GM12878 (cell line): Measurements from ENCODE around the gene ISY1.

Source experiments
- CREB1 ChIP-seq: IDR thresholded peaks from 2 replicates; pipeline ENCODE4 v1.6.1; 2012; ENCODE audit warnings: low read depth, mild to moderate bottlenecking, inconsistent platforms
- EGR1 ChIP-seq, 2 experiments: IDR thresholded peaks; 1 replicate in 1 of 2; 2 replicates in 1 of 2; pipeline ENCODE4 v1.6.1; 2011 to 2012; ENCODE audit warnings: low read depth in 2 of 2, low read length in 2 of 2, borderline replicate concordance in 1 of 2, mild to moderate bottlenecking in 1 of 2, moderate library complexity in 1 of 2
- EP300 ChIP-seq, 2 experiments: fragments of 150-350 bp in 1 of 2; IDR thresholded peaks; 2 replicates each; pipeline ENCODE4 v1.6.1; 2011 to 2012; ENCODE audit warnings: low read depth in 2 of 2, low read length in 2 of 2, borderline replicate concordance in 1 of 2, improper control_type of control experiment in 1 of 2, inconsistent platforms in 1 of 2; ENCODE audit not compliant: control insufficient read depth in 1 of 2
- JUNB ChIP-seq: IDR thresholded peaks from 2 replicates; pipeline ENCODE4 v1.6.1; 2016; ENCODE audit warnings: antibody characterized with exemption, mild to moderate bottlenecking
- KDM1A ChIP-seq: fragments of 200-600 bp; sonication (generic); IDR thresholded peaks from 2 replicates; pipeline ENCODE4 v1.6.1; 2016; ENCODE audit warnings: borderline replicate concordance
- KLF5 ChIP-seq: fragments of 450-650 bp; IDR thresholded peaks from 2 replicates; pipeline ENCODE4 v1.6.1; 2014; ENCODE audit warnings: mild to moderate bottlenecking; ENCODE audit not compliant: partially characterized antibody
- NBN ChIP-seq: fragments of 450-650 bp; IDR thresholded peaks from 2 replicates; pipeline ENCODE4 v1.6.1; 2016
- PBX3 ChIP-seq: IDR thresholded peaks from 2 replicates; pipeline ENCODE4 v1.6.1; 2011; ENCODE audit warnings: mild to moderate bottlenecking, low read depth, low read length, moderate library complexity; ENCODE audit not compliant: insufficient replicate concordance
- POLR2AphosphoS5 ChIP-seq: IDR thresholded peaks from 2 replicates; pipeline ENCODE4 v1.6.1; 2011; ENCODE audit warnings: mild to moderate bottlenecking, low read length, inconsistent platforms
- SREBF2 ChIP-seq: IDR thresholded peaks from 2 replicates; pipeline ENCODE4 v1.6.1; 2012; ENCODE audit warnings: mild to moderate bottlenecking, low read length
- ZNF274 ChIP-seq: IDR thresholded peaks from one replicate; pipeline ENCODE4 v1.8.0; 2011; ENCODE audit not compliant: insufficient read length, insufficient read depth
- TF ChIP-seq, protein P1 (sequence below): fragments of 450-650 bp; IDR thresholded peaks from 2 replicates; pipeline ENCODE4 v1.6.1; 2016; ENCODE audit warnings: mild to moderate bottlenecking, moderate library complexity, borderline replicate concordance
- TF ChIP-seq, protein P2 (sequence below), 3 experiments: IDR thresholded peaks in 2 of 3; conservative IDR thresholded peaks in 1 of 3; 2 replicates each; pipeline ENCODE4 v1.5.1; 2011; ENCODE audit warnings: low read depth in 3 of 3, low read length in 3 of 3, mild to moderate bottlenecking in 3 of 3, control low read depth in 2 of 3, moderate library complexity in 2 of 3, inconsistent platforms in 1 of 3, mixed read lengths in 1 of 3; ENCODE audit not compliant: control insufficient read depth in 2 of 3, insufficient read depth in 1 of 3; ENCODE audit errors: extremely low read depth in 1 of 3

GRCh38 chr3:129107793-129108192 lies 53.1 kb downstream of the ISY1 start:
- no peak for TF ChIP-seq PBX3
- no peak for TF ChIP-seq SREBF2
- TF ChIP-seq, protein P1, sequence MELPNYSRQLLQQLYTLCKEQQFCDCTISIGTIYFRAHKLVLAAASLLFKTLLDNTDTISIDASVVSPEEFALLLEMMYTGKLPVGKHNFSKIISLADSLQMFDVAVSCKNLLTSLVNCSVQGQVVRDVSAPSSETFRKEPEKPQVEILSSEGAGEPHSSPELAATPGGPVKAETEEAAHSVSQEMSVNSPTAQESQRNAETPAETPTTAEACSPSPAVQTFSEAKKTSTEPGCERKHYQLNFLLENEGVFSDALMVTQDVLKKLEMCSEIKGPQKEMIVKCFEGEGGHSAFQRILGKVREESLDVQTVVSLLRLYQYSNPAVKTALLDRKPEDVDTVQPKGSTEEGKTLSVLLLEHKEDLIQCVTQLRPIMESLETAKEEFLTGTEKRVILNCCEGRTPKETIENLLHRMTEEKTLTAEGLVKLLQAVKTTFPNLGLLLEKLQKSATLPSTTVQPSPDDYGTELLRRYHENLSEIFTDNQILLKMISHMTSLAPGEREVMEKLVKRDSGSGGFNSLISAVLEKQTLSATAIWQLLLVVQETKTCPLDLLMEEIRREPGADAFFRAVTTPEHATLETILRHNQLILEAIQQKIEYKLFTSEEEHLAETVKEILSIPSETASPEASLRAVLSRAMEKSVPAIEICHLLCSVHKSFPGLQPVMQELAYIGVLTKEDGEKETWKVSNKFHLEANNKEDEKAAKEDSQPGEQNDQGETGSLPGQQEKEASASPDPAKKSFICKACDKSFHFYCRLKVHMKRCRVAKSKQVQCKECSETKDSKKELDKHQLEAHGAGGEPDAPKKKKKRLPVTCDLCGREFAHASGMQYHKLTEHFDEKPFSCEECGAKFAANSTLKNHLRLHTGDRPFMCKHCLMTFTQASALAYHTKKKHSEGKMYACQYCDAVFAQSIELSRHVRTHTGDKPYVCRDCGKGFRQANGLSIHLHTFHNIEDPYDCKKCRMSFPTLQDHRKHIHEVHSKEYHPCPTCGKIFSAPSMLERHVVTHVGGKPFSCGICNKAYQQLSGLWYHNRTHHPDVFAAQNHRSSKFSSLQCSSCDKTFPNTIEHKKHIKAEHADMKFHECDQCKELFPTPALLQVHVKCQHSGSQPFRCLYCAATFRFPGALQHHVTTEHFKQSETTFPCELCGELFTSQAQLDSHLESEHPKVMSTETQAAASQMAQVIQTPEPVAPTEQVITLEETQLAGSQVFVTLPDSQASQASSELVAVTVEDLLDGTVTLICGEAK: no peak
- TF ChIP-seq KLF5: no peak
- TF ChIP-seq, protein P2, sequence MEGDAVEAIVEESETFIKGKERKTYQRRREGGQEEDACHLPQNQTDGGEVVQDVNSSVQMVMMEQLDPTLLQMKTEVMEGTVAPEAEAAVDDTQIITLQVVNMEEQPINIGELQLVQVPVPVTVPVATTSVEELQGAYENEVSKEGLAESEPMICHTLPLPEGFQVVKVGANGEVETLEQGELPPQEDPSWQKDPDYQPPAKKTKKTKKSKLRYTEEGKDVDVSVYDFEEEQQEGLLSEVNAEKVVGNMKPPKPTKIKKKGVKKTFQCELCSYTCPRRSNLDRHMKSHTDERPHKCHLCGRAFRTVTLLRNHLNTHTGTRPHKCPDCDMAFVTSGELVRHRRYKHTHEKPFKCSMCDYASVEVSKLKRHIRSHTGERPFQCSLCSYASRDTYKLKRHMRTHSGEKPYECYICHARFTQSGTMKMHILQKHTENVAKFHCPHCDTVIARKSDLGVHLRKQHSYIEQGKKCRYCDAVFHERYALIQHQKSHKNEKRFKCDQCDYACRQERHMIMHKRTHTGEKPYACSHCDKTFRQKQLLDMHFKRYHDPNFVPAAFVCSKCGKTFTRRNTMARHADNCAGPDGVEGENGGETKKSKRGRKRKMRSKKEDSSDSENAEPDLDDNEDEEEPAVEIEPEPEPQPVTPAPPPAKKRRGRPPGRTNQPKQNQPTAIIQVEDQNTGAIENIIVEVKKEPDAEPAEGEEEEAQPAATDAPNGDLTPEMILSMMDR (IDR thresholded peaks at IDR 0.05 in 2 of 3, conservative IDR thresholded peaks at IDR 0.05 in 1 of 3; ENCODE audit: control insufficient read depth in 2 of 3, extremely low read depth in 1 of 3, insufficient read depth in 1 of 3, low read depth in 3 of 3, low read length in 3 of 3): no peak
- no peak for TF ChIP-seq ZNF274
- TF ChIP-seq EGR1 (IDR thresholded peaks at IDR 0.05; ENCODE audit: borderline replicate concordance in 1 of 2, low read depth in 2 of 2, low read length in 2 of 2): no peak
- no peak for TF ChIP-seq POLR2AphosphoS5
- TF ChIP-seq EP300 (IDR thresholded peaks at IDR 0.05; ENCODE audit: borderline replicate concordance in 1 of 2, control insufficient read depth in 1 of 2, low read depth in 2 of 2, low read length in 2 of 2): no peak
- no peak for TF ChIP-seq CREB1
- TF ChIP-seq NBN: no peak
- no peak for TF ChIP-seq JUNB
- no peak for TF ChIP-seq KDM1A
